Dendritic cell treated with granulocyte-macrophage colony-stimulating factor and Interleukin-4, amounts not matched to agents 40 ng/mL and 50 ng/mL, for 4 days (primary cell): Measurements from ENCODE around the gene HRH1.
"Not testable (repeated sequence)": the region's sequence is repeated elsewhere in the genome, so short reads cannot be mapped to it uniquely, and the experiment has no call there.

Experiments used
- H3K27ac Mint-ChIP-seq: one replicate; pipeline ENCODE4 v1.8.0; 2022; ENCODE audit warnings: mild to moderate bottlenecking, mixed read lengths
- H3K27me3 Mint-ChIP-seq: one replicate; pipeline ENCODE4 v1.8.0; 2022; ENCODE audit warnings: mild to moderate bottlenecking, mixed read lengths
- H3K36me3 Mint-ChIP-seq: one replicate; pipeline ENCODE4 v1.8.0; 2022; ENCODE audit warnings: low read depth, mixed read lengths
- H3K4me1 Mint-ChIP-seq: one replicate; pipeline ENCODE4 v1.8.0; 2022; ENCODE audit warnings: low read depth, mixed read lengths
- H3K4me3 Mint-ChIP-seq: one replicate; pipeline ENCODE4 v1.8.0; 2022; ENCODE audit warnings: mild to moderate bottlenecking, moderate library complexity, mixed read lengths
- H3K9me3 Mint-ChIP-seq: one replicate; pipeline ENCODE4 v1.8.0; 2022; ENCODE audit warnings: mixed read lengths
- intact Hi-C: fragments of 100-400 bp; cut with micrococcal nuclease; formaldehyde crosslinking; loops from one replicate; pipeline ENCODE4 v1.15.0; 2022

The HRH1 gene, protein sequence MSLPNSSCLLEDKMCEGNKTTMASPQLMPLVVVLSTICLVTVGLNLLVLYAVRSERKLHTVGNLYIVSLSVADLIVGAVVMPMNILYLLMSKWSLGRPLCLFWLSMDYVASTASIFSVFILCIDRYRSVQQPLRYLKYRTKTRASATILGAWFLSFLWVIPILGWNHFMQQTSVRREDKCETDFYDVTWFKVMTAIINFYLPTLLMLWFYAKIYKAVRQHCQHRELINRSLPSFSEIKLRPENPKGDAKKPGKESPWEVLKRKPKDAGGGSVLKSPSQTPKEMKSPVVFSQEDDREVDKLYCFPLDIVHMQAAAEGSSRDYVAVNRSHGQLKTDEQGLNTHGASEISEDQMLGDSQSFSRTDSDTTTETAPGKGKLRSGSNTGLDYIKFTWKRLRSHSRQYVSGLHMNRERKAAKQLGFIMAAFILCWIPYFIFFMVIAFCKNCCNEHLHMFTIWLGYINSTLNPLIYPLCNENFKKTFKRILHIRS

DNA sequence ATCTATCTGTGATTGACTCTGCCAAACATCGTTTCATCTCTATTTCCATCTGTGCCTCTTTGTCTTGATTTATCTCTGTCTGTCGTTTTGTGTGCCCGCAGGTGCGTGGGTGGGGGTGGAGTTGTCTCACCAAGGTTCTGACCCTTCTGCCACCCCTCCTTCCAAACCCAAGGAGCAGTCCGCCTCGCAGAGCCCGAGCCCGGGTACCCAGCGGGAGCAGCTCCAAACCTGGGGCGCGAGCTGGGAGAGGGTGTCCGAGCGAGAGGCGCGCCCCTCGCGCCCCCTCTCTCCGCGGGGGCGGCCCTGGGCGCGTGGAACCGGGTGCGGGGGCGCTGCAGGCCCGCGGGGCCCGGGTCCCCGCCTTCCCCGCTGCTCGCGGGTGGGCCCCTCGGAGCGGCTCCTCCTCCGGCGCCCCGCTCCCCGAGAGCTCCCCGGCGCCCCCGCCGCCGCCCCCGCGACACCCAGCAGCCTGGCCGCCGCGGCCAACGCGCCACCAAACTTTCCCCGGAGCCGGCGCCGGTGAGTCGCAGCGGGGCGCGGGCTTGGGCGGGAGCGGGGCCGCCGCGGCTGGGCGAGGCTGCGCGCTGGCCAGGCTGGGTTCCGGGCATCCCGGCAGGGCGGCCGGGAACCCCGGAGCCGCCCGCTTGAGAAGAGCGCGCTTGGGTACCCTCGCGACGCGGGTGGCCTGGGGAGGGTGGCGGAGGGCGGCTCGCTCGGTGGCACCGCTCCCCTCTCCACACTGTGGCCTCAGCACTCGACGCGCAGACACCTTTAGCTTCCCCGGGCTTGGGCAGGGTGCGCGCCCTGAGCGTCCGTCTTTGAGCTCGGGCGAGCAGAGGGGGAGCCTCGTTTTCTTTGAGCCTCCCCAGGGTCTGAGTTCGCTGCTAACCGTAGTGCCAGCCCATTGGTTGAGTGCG is at the start of gene HRH1:
HRH1 (plus strand) TSS at position 458 of the 917 bp plus-strand sequence. CDS start 104,545 bp downstream, outside the sequence.
- intact Hi-C loops = no loop called here
- no peaks in the 10 kb centered on the region for H3K9me3 Mint-ChIP-seq
- peak within 1 kb of the TSS; percentile 82 for H3K27ac Mint-ChIP-seq
- peaks cover 44% of the 10 kb centered on the region for H3K36me3 Mint-ChIP-seq
- peak within 1 kb of the TSS; percentile 99 for H3K4me3 Mint-ChIP-seq
- H3K4me1 Mint-ChIP-seq = peaks cover 75% of the 10 kb centered on the region
- H3K27me3 Mint-ChIP-seq = peaks cover 8% of the 10 kb centered on the region

DNA sequence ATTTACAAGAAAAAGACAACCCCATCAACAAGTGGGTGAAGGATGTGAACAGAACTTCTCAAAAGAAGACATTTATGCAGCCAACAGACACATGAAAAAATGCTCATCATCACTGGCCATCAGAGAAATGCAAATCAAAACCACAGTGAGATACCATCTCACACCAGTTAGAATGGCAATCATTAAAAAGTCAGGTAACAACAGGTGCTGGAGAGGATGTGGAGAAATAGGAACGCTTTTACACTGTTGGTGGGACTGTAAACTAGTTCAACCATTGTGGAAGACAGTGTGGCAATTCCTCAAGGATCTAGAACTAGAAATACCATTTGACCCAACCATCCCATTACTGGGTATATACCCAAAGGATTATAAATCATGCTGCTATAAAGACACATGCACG is 41.0 kb upstream of the HRH1 start:
- H3K36me3 Mint-ChIP-seq, H3K9me3 Mint-ChIP-seq, H3K27ac Mint-ChIP-seq, intact Hi-C loops, H3K4me3 Mint-ChIP-seq: not testable (repeated sequence)
- H3K4me1 Mint-ChIP-seq = peaks cover 17% of the 10 kb centered on the region
- H3K27me3 Mint-ChIP-seq = peaks cover 45% of the 10 kb centered on the region

DNA sequence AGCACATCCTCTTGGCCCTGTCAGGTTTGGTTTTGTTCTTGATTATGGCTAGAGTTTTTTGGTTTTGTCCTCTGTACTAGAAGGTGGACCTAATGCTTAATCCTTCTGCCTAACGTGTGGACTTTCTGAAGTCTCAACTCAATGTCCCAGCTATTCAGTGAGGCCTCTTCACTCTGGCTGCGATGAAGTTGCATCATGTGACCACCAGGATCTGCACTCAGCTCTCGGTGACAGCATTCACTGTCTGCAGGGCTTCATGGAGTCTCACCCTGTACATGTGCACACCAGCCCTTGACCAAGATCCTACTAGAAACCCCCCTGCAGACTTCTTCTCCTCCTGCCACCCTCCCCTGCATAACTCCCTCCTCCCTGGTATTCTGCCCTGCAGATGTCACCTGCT is 38.7 kb upstream of the HRH1 start:
- H3K4me1 Mint-ChIP-seq = peaks cover 24% of the 10 kb centered on the region
- H3K9me3 Mint-ChIP-seq = no peaks in the 10 kb centered on the region
- no peak overlapping the region for H3K27ac Mint-ChIP-seq
- no peaks in the 10 kb centered on the region for H3K36me3 Mint-ChIP-seq
- no peak overlapping the region for H3K4me3 Mint-ChIP-seq
- H3K27me3 Mint-ChIP-seq = peaks cover 44% of the 10 kb centered on the region
- intact Hi-C loops = no loop called here

DNA sequence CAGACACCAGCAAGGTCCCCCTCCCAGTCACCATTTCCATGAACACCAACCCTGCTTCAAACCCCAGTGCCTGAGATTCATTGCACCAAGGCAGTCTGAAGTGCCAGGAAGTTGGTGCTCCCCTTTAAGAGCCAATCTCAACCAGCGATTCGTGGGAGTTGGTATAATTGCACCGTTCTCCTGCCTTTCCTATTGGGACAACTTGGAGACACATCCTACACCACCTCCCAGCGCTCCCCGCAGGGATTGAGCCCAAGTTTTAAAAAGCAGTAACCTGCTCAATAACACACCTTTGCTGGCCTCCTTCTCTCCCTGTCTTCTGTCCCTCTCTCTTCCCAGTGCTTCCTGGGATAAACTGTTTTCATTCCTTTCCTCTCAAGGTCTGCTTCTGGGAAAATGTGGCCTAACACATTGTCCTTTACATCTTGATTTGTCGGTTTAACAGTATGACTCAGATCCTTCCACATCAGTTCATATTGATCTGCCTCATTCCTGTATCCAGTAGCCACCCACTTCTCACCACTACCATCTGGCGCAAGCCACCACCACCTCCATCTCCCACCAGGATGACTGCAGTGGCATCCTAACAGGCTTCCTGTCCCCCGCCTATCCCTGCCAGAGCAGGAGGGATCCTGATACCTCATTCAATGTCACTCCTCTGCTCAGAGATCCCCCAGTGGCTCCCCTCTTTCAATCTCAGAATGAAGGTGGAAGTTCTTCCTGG is 37.8 kb upstream of the HRH1 start:
- Mint-ChIP-seq H3K27me3 (peaks cover 41% of the 10 kb centered on the region), H3K36me3 (no peaks in the 10 kb centered on the region), H3K27ac (peak overlapping the region; percentile 1), H3K9me3 (no peaks in the 10 kb centered on the region), H3K4me3 (no peak overlapping the region), H3K4me1 (peaks cover 24% of the 10 kb centered on the region)
- intact Hi-C loops = no loop called here

DNA sequence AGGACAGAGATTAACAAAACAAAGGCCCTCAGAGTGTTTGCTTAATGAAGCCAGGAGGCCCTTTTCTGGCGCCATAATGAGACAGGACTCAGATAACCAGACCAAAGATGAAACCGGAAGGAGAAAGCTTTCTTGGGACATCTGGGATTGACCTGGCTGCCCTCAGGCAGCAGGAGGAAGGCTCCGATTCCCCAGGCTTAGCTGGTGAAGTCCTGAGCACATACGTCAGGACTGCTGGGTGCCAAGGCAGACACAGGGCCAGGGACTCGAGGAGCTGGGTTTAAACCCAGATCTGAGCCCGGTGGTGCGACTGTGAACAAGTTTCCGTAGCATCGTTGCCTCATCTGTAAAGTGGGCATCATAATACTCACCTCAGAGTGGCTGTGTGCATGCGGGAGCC is 36.7 kb upstream of the HRH1 start:
- Mint-ChIP-seq H3K4me3 (no peak overlapping the region), H3K9me3 (no peaks in the 10 kb centered on the region), H3K27ac (no peak overlapping the region), H3K36me3 (no peaks in the 10 kb centered on the region), H3K27me3 (peaks cover 34% of the 10 kb centered on the region), H3K4me1 (peaks cover 24% of the 10 kb centered on the region)
- intact Hi-C loops = no loop called here

DNA sequence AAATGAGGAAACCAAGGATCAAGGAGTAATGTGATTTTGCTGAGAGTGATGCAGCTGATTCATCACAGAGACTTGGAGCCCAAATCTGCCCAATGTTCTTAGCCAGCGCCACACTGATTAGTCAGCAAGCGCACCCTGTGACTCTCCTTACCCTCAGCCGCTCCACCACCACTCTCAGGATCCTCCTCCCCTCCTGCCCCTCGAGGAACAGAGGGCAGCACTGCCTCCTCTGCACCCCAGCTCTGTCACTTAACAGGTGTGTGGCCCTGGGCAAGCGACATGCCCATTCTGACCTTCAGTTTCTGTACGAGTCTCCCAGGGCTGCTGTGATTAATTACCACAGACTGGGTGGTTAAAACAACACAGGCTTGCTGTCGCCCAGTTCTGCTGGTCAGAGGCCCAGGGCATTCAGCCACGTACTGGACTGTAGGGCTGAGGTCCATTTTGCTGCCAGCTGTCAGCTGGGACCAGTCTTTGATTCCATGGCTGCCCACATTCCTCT is 36.1 kb upstream of the HRH1 start:
- Mint-ChIP-seq H3K9me3 (peaks cover 6% of the 10 kb centered on the region), H3K4me3 (no peak overlapping the region), H3K36me3 (no peaks in the 10 kb centered on the region), H3K27ac (peak overlapping the region; percentile 12), H3K27me3 (peaks cover 35% of the 10 kb centered on the region), H3K4me1 (peaks cover 24% of the 10 kb centered on the region)
- intact Hi-C loops = no loop called here

DNA sequence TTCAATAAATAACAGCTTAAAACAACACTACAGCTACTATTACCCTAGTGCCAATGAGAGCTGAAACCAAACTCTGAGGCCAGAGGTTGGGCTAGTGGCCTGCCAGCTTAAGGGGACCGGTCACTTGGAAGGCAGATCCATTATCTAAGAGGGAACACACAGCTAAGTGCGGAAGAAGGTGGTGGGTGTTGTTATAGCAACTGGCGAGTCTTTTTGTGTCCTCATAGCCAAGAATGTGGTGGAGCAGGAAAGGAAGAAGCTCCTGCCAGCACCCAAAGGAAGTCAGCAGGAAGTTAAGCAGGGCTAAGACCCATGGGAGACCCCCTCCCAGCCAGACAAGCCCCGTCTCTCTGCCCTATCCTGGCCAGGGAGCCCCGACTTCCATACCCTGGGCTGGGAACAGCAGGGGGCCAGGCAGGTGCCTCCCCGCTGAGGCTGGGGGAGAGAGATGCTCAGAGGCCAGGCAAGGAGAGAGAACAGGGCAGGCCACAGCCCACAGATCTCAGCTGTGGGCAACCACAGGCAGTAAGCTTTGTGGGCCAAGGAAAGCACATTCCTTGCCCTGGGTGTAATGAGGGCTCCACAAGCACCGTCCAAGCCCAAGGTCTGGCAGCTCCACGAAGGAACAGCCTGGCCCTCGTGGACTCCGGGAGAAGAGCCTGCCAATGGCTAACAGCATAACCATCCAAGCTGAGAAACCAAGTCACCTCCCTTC is 34.0 kb upstream of the HRH1 start:
- intact Hi-C loops = no loop called here
- Mint-ChIP-seq H3K4me3 (no peak overlapping the region), H3K4me1 (peaks cover 24% of the 10 kb centered on the region), H3K27me3 (peaks cover 42% of the 10 kb centered on the region), H3K27ac (no peak overlapping the region), H3K36me3 (no peaks in the 10 kb centered on the region), H3K9me3 (peaks cover 15% of the 10 kb centered on the region)

DNA sequence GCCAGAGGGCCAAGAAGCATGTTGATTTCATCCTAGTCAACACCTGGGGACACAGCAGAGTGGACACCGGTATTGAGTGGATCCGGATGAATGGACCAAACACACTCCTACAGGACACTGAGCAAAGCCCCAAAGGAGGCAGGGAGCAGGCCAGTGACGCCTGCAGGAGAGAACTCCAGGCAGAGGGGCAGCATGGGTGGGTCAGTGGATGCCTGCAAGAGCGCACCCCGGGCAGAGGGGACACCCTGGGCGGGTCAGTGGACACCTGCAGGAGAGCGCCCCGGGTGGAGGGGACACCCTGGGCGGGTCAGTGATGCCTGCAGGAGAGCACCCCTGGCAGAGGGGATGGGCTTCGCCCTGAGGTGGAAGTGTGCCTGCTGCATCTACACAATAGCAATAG is 27.6 kb upstream of the HRH1 start:
- intact Hi-C loops = no loop called here
- no peak overlapping the region for H3K27ac Mint-ChIP-seq
- H3K4me3 Mint-ChIP-seq = no peak overlapping the region
- no peaks in the 10 kb centered on the region for H3K36me3 Mint-ChIP-seq
- peaks cover 15% of the 10 kb centered on the region for H3K9me3 Mint-ChIP-seq
- H3K27me3 Mint-ChIP-seq = peaks cover 31% of the 10 kb centered on the region
- H3K4me1 Mint-ChIP-seq = peaks cover 4% of the 10 kb centered on the region

DNA sequence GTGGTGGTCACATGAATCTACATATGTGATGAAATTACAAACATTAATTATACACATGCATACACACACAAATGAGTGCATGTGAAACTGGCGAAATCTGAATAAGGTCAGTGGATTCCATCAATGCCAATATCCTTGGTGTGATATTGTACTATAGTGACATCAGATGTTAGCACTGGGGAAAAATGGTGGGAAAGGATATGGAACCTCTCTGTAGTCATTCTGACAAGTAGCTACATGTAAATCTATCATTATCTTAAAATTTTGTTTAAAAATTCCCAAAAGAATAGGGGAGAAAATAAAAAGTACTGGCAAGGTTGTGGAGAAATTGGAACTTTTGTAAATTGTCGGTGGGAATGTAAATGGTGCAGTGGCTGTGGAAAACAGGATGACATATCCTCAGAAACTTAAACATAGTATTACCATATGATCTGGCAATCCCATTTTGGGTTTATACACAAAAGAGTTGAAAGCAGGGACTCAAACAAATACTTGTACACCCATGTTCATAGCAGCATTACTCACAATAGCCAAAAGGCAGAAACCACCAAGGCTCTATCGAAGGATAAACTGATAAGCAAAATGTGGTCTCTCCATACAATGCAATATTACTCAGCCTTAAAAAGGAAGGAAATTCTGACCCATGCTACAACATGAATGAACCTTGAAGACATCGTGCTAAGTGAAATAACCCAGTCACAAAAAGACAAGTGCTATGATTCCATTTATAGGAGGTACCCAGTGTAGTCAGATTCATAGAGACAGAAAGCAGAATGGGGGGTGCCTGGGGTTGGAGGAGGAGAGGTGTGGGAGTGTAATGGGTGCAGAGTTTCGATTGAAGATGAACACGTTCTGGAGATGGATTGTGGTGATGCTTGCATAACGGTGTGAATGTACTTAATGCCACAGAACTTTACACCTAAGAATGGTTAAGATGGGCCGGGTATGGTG is 25.3 kb upstream of the HRH1 start:
- intact Hi-C loops = no loop called here
- Mint-ChIP-seq H3K27ac (no peak overlapping the region), H3K9me3 (peaks cover 1% of the 10 kb centered on the region), H3K4me3 (no peak overlapping the region), H3K27me3 (peaks cover 19% of the 10 kb centered on the region), H3K4me1 (peaks cover 4% of the 10 kb centered on the region), H3K36me3 (no peaks in the 10 kb centered on the region)

DNA sequence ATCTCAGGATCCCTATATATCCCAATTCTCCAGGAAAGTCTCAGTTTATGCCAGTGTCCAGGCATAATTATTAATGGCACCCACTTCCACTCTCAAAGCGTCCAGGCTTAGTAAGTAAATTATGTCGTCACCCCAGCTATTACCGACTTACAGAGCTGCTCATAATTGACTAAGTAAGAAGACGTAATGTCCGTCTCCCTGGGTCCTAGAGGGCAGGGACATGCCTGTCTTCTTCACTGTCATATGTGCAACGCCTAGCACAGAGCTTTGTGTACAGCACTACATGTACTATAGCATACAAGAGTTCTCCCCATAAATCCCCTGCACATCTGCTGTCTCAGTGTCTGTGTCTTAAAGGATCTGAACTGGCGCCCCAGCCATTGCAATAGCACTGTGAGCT is 23.9 kb upstream of the HRH1 start:
- Mint-ChIP-seq H3K27me3 (peaks cover 14% of the 10 kb centered on the region), H3K27ac (peak overlapping the region; percentile 52), H3K36me3 (no peaks in the 10 kb centered on the region), H3K4me3 (no peak overlapping the region), H3K9me3 (no peaks in the 10 kb centered on the region), H3K4me1 (peaks cover 4% of the 10 kb centered on the region)
- intact Hi-C loops = no loop called here

DNA sequence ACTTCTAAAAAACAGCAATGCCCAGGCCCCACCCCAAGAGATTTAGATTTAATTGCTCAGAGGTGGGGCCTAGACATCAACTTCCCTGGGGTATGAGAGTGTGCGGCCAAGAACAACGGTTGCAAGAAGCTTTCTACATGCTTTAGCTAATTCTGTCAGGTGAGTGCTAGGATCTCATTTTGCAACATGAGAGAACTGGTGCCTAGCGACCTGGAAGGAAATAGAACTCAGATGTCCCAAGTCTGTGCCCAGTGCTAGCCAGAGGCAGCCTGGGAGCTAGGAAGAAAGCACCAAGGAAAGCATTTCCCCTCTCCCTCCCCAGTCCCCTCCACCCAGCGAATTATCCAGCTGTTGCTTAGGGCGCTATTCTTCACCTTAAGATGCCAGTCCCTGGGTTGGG is 22.9 kb upstream of the HRH1 start:
- Mint-ChIP-seq H3K36me3 (no peaks in the 10 kb centered on the region), H3K4me1 (peaks cover 4% of the 10 kb centered on the region), H3K4me3 (no peak overlapping the region), H3K27ac (no peak overlapping the region), H3K9me3 (no peaks in the 10 kb centered on the region), H3K27me3 (peaks cover 8% of the 10 kb centered on the region)
- intact Hi-C loops = no loop called here

DNA sequence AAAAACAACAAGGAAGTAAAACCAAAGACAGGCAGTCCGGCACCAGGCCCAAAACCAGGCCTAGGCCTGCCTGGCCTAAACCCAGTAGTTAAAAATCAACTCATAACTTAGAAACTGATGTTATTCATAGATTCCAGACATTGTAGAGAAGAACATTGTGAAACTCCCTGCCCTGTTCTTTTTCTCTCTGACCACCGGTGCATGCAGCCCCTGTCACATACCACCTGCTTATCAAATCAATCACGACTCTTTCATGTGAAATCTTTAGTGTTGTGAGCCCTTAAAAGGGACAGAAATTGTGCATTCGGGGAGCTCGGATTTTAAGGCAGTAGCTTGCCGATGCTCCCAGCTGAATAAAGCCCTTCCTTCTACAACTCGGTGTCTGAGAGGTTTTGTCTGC is 22.4 kb upstream of the HRH1 start:
- H3K27me3 Mint-ChIP-seq, intact Hi-C loops, H3K36me3 Mint-ChIP-seq, H3K4me3 Mint-ChIP-seq, H3K27ac Mint-ChIP-seq, H3K4me1 Mint-ChIP-seq, H3K9me3 Mint-ChIP-seq: not testable (repeated sequence)
